ENCODE results near the gene NOP53. TPM values are rescaled to one million over a fixed set of nuclear protein-coding genes. Genes with fewer than 3 reads are reported as not detected.

NOP53 gene
- total and polyA plus RNA-seq, 2 donors (not counting 3 experiments of a cell fraction or from before 2014, with no cell fraction given) = 119 to 150 TPM

DNA sequence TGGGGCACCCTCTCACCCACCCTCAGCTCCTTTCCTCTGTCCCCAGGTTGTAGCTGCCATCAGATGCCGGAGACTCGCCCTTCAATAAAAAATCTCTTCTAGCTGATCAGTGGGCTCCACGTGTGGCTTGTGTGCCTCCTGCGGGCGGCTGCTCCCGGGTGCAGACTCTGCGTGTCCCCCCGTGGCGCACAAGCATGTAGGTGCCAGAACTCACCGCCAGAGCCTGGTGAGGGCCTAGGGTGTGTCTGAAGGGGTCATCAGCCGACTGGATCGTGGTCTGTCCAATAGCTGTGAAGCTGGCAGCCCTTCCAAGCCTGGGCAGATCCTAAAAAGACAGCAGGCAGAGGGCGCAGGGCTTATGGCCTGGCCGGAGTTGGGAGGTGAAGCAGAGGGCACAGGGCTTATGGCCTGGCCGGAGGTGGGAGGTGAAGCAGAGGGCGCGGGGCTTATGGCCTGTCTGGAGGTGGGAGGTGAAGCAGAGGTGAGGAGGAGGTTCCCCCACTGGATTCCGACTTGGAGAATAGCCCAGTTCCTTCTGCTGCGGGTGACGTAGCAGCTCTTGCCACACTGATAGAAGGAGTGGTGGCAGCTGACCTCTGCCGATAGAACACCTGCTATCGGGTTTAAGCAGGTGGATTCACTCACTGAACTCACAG lies 11.7 kb downstream of the NOP53 start:
- ChIA-PET CTCF (interaction anchor here (1.2 to 2.1 kb wide), 4 partner anchors 8 to 44 kb away, joined by 3 to 8 read pairs (median 4); partner anchors contain the start of gene EHD2), POLR2A (interaction anchor here (1.0 kb wide), 1 partner anchor 8 kb away, joined by 3 read pairs; no protein-coding TSS in a partner anchor)
- TF ChIP-seq, protein P1, sequence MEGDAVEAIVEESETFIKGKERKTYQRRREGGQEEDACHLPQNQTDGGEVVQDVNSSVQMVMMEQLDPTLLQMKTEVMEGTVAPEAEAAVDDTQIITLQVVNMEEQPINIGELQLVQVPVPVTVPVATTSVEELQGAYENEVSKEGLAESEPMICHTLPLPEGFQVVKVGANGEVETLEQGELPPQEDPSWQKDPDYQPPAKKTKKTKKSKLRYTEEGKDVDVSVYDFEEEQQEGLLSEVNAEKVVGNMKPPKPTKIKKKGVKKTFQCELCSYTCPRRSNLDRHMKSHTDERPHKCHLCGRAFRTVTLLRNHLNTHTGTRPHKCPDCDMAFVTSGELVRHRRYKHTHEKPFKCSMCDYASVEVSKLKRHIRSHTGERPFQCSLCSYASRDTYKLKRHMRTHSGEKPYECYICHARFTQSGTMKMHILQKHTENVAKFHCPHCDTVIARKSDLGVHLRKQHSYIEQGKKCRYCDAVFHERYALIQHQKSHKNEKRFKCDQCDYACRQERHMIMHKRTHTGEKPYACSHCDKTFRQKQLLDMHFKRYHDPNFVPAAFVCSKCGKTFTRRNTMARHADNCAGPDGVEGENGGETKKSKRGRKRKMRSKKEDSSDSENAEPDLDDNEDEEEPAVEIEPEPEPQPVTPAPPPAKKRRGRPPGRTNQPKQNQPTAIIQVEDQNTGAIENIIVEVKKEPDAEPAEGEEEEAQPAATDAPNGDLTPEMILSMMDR (IDR thresholded peaks at IDR 0.05; ENCODE audit: extremely low read depth in 1 of 2, insufficient read depth in 1 of 2, low read depth in 1 of 2, low read length in 2 of 2) = no peak
- no peak for TF ChIP-seq POLR2AphosphoS5 (IDR thresholded peaks at IDR 0.05; ENCODE audit: insufficient read depth, low read depth, low read length)
- no peak for TF ChIP-seq POLR2A (IDR thresholded peaks at IDR 0.05; ENCODE audit: low read depth, low read length)
- H3K9ac ChIP-seq (replicated peaks; ENCODE audit: extremely low read depth, insufficient read depth, low read length) = no peak overlapping the region
- DNase-seq (ENCODE audit: low read depth, low spot score) (no peak), FAIRE-seq (no peak)
- no peak overlapping the region for H3K4me3 ChIP-seq (replicated peaks in 1 of 3; ENCODE audit: insufficient read depth in 1 of 3, low read depth in 1 of 3, low read length in 3 of 3)
- intact Hi-C loops (cut with micrococcal nuclease) (no loop called here), dilution Hi-C loops (cut with MboI; ENCODE audit: extremely low pct_ligation_motif_present, low sequenced_read_pairs) (no loop called here)
- no peaks in the 10 kb centered on the region for H3K9me1 ChIP-seq (replicated peaks; ENCODE audit: control insufficient read depth, extremely low read depth, insufficient read depth, low read length)
- H4K20me1 ChIP-seq (replicated peaks; ENCODE audit: control insufficient read depth, extremely low read depth, insufficient read depth, low read length) = no peaks in the 10 kb centered on the region
- H3K27ac ChIP-seq (ENCODE audit: insufficient read depth, low read depth, low read length) = no peak overlapping the region
- no TSS peak for BruUV-seq (replicated peaks)
- no peaks in the 10 kb centered on the region for H3K79me2 ChIP-seq (ENCODE audit: control insufficient read depth, insufficient read depth, low read length)
- H3K4me1 ChIP-seq (ENCODE audit: control insufficient read depth, extremely low read depth, insufficient read depth, low read length) = no peaks in the 10 kb centered on the region
- H3K9me3 ChIP-seq (replicated peaks; ENCODE audit: control insufficient read depth, insufficient read depth, low read length) = no peaks in the 10 kb centered on the region
- H3K4me2 ChIP-seq (ENCODE audit: insufficient read depth, low read length) = no peak overlapping the region
- H2AFZ ChIP-seq (ENCODE audit: low read depth, low read length) = no peak overlapping the region
- H3K27me3 ChIP-seq (ENCODE audit: control insufficient read depth in 2 of 2, insufficient read depth in 2 of 2, low read length in 2 of 2) = no peaks in the 10 kb centered on the region
- H3K36me3 ChIP-seq (ENCODE audit: control insufficient read depth in 2 of 2, extremely low read depth in 1 of 2, insufficient read depth in 2 of 2, low read length in 2 of 2) = peaks cover 16 to 48% of the 10 kb centered on the region in 2 experiments

Measured in endothelial cell of umbilical vein (primary cell).